Peyer's patch (tissue), 4 donors: ENCODE data around the gene DTWD2.

Experiments used
- CTCF ChIP-seq, 6 experiments: fragments of 450-650 bp in 4 of 6; fragments of 200-600 bp in 2 of 6; sonication (generic) in 1 of 6; IDR thresholded peaks; one replicate each; pipeline ENCODE4 v1.5.1; 2017 to 2019; ENCODE audit warnings: antibody characterized with exemption in 6 of 6, mild to moderate bottlenecking in 3 of 6, moderate library complexity in 1 of 6
- POLR2A ChIP-seq, 2 donors: fragments of 450-650 bp; IDR thresholded peaks; one replicate each; pipeline ENCODE4 v1.5.1; 2017; ENCODE audit warnings: antibody characterized with exemption in 2 of 2, mild to moderate bottlenecking in 2 of 2, moderate library complexity in 2 of 2

GRCh38 chr5:118844351-118844750 is 144.0 kb downstream of the DTWD2 start:
- TF ChIP-seq CTCF (IDR thresholded peaks at IDR 0.05), result no peak
- TF ChIP-seq POLR2A (IDR thresholded peaks at IDR 0.05), result no peak
